Measurements from ENCODE around the gene ABCA2. TPM values are rescaled to one million over a fixed set of nuclear protein-coding genes. Genes with fewer than 3 reads are reported as not detected.

Gene ABCA2
- total and polyA plus RNA-seq, 4 donors, result 46.8 to 151 (median 95.4) TPM

DNA sequence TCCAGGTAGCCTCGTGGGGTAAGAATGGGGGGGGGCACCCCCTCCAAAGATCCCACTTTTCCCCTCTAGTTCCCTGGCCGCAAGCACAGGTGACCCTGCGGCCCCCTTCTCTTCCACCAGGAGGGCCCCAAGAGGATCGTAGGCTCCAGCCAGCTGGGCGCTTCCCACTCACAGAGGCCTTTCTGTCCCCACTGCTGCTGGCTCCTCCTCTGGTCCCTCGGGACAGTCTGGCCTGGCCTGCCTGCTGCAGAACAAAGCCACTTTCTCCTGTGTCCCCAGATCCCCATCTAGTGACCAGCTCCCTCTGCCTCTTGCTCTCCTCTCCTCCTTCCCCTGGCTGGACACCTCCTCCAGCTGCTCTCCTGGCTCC lies 42.9 kb upstream of the ABCA2 start:
- H3K9me3 ChIP-seq (ENCODE audit: control insufficient read depth, insufficient read depth, low read length), result no peaks in the 10 kb centered on the region
- peak overlapping the region; percentile 50 for H3K4me3 ChIP-seq (ENCODE audit: low read depth, low read length)
- WGBS (ENCODE audit: insufficient coverage), result 26% methylated on average over 5 of the region's 6 CpGs
- peaks cover 40% of the 10 kb centered on the region for H3K4me1 ChIP-seq (ENCODE audit: control insufficient read depth, insufficient read depth, low read length)
- DNase-seq (ENCODE audit: low read depth in 4 of 6, low spot score in 6 of 6), result peak in 2 of 6 donors; percentile 54 to 80
- H3K36me3 ChIP-seq (ENCODE audit: control insufficient read depth, insufficient read depth, low read length), result peaks cover 13% of the 10 kb centered on the region
- H3K27me3 ChIP-seq (ENCODE audit: control insufficient read depth, insufficient read depth, low read length), result peaks cover 6% of the 10 kb centered on the region
- peak overlapping the region; percentile 91 for H3K27ac ChIP-seq (ENCODE audit: low read depth, low read length)

DNA sequence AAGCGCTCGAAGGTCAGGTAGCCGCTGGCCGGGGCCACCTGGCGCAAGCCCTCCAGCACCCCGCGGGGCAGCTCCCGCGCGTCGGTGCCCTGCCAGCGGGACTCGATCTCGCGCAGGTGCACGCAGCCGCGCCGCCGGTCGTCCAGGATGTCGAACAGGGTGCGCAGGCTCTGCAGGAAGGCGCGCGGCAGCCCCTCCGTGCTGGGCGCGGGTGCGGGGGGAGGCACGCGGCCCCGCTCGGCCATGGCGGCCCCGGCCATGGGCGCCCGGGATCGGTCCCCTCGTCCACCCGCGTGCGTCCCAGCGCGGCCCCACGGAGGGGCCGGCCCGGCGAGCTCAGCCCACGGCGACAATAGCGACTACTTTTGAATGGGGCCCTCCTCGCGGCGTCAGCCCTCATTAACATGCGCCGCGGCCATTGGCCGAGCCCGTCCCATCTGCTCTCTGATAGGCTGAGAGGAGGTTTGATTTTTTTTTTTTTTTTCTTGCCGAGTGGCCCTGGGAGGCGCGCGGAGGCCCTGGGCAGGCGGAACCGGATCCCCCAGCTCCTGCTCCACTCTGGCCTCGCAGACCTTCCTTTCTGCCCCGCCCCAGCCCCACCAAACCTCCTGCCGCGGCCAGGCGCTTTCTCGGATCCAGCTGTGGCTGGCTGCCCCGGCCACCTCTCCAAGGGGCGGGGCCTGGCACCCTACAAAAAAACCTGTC lies 42.3 kb upstream of the ABCA2 start, which contains the start of gene SAPCD2:
SAPCD2 (minus strand) TSS at position 357 of the 705 bp plus-strand sequence; CDS start at position 260, 97 bp downstream.
- no peaks in the 10 kb centered on the region for H3K9me3 ChIP-seq (ENCODE audit: control insufficient read depth, insufficient read depth, low read length)
- peak in 5 of 6 donors; percentile 59 to 95 (median 72) for DNase-seq (ENCODE audit: low read depth in 4 of 6, low spot score in 6 of 6)
- H3K27ac ChIP-seq (ENCODE audit: low read depth, low read length), result peak within 1 kb of the TSS; percentile 91
- peaks cover 40% of the 10 kb centered on the region for H3K4me1 ChIP-seq (ENCODE audit: control insufficient read depth, insufficient read depth, low read length)
- H3K27me3 ChIP-seq (ENCODE audit: control insufficient read depth, insufficient read depth, low read length), result peaks cover 6% of the 10 kb centered on the region
- peaks cover 18% of the 10 kb centered on the region for H3K36me3 ChIP-seq (ENCODE audit: control insufficient read depth, insufficient read depth, low read length)
- peak within 1 kb of the TSS; percentile 50 for H3K4me3 ChIP-seq (ENCODE audit: low read depth, low read length)
- WGBS (ENCODE audit: insufficient coverage), result under 1% methylated on average over 62 of the region's 74 CpGs

- Histone ChIP-seq H3K4me1 (ENCODE audit: control insufficient read depth, insufficient read depth, low read length) (peaks cover 40% of the 10 kb centered on the region), H3K27ac (ENCODE audit: low read depth, low read length) (peak overlapping the region; percentile 27), H3K27me3 (ENCODE audit: control insufficient read depth, insufficient read depth, low read length) (peaks cover 6% of the 10 kb centered on the region), H3K4me3 (ENCODE audit: low read depth, low read length) (peak overlapping the region; percentile 22), H3K36me3 (ENCODE audit: control insufficient read depth, insufficient read depth, low read length) (peaks cover 26% of the 10 kb centered on the region), H3K9me3 (ENCODE audit: control insufficient read depth, insufficient read depth, low read length) (no peaks in the 10 kb centered on the region)
- no peak for DNase-seq (ENCODE audit: low read depth in 4 of 6, low spot score in 6 of 6)
- 4% methylated on average over 52 of the region's 52 CpGs for WGBS (ENCODE audit: insufficient coverage)
Observed at GRCh38 chr9:137069508-137070091, 41.6 kb upstream of the ABCA2 start.

- H3K27me3 ChIP-seq (ENCODE audit: control insufficient read depth, insufficient read depth, low read length), result peaks cover 6% of the 10 kb centered on the region
- H3K4me3 ChIP-seq (ENCODE audit: low read depth, low read length), result peak overlapping the region; percentile 22
- WGBS (ENCODE audit: insufficient coverage), result 64% methylated on average over 17 of the region's 17 CpGs
- H3K27ac ChIP-seq (ENCODE audit: low read depth, low read length), result peak overlapping the region; percentile 27
- peaks cover 47% of the 10 kb centered on the region for H3K4me1 ChIP-seq (ENCODE audit: control insufficient read depth, insufficient read depth, low read length)
- H3K9me3 ChIP-seq (ENCODE audit: control insufficient read depth, insufficient read depth, low read length), result no peaks in the 10 kb centered on the region
- no peak for DNase-seq (ENCODE audit: low read depth in 4 of 6, low spot score in 6 of 6)
- H3K36me3 ChIP-seq (ENCODE audit: control insufficient read depth, insufficient read depth, low read length), result peaks cover 31% of the 10 kb centered on the region
Observed at GRCh38 chr9:137068539-137069507, 40.8 kb upstream of the ABCA2 start.

GRCh38 chr9:137067860-137068538 lies 40.0 kb upstream of the ABCA2 start:
- Histone ChIP-seq H3K4me3 (ENCODE audit: low read depth, low read length) (no peak overlapping the region), H3K4me1 (ENCODE audit: control insufficient read depth, insufficient read depth, low read length) (peaks cover 55% of the 10 kb centered on the region), H3K27ac (ENCODE audit: low read depth, low read length) (no peak overlapping the region), H3K27me3 (ENCODE audit: control insufficient read depth, insufficient read depth, low read length) (peaks cover 6% of the 10 kb centered on the region), H3K9me3 (ENCODE audit: control insufficient read depth, insufficient read depth, low read length) (no peaks in the 10 kb centered on the region), H3K36me3 (ENCODE audit: control insufficient read depth, insufficient read depth, low read length) (peaks cover 39% of the 10 kb centered on the region)
- 61% methylated on average over 12 of the region's 12 CpGs for WGBS (ENCODE audit: insufficient coverage)
- DNase-seq (ENCODE audit: low read depth in 4 of 6, low spot score in 6 of 6), result peak in 2 of 6 donors; percentile 75 to 84

DNA sequence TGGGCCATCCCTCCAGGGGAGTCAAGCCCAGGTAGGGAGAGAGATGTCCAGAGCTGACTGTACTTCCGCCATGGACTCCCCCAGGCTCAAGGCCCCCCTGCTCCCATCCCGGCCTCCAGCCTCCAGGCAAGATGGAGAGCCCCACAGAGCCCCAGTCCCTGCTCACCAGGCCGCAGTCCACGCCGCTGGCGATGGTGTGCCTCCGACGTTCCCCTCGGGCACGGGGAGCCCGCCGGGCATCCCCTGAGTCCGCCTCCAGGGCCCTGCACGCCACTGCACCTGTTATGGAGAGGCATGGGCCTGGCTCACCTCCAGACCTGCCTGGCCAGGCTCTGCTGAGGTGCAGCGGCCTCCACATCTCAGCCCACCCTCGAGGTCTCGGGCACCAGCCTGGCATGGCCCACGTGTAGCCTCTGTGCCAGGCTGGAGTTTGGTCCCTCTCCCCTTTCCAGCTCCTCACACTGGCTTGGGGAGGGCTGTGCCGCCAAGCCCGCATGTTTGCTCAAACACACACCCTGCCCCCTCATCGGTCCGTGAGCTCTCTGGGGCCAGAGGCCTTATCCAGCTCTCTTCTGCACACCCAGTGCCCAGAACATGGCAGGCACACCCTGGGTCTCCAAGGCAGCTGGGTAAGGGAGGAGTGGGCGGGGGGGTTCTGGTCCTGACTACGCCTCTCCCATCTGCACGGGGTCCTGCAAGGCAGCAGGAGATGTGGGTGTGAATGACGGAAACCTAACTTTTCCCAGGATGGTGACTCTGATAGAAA lies 38.2 kb upstream of the ABCA2 start:
- 96% methylated on average over 26 of the region's 26 CpGs for WGBS (ENCODE audit: insufficient coverage)
- H3K27ac ChIP-seq (ENCODE audit: low read depth, low read length), result no peak overlapping the region
- no peak for DNase-seq (ENCODE audit: low read depth in 4 of 6, low spot score in 6 of 6)
- H3K36me3 ChIP-seq (ENCODE audit: control insufficient read depth, insufficient read depth, low read length), result peaks cover 42% of the 10 kb centered on the region
- no peak overlapping the region for H3K4me3 ChIP-seq (ENCODE audit: low read depth, low read length)
- peaks cover 6% of the 10 kb centered on the region for H3K27me3 ChIP-seq (ENCODE audit: control insufficient read depth, insufficient read depth, low read length)
- no peaks in the 10 kb centered on the region for H3K9me3 ChIP-seq (ENCODE audit: control insufficient read depth, insufficient read depth, low read length)
- peaks cover 48% of the 10 kb centered on the region for H3K4me1 ChIP-seq (ENCODE audit: control insufficient read depth, insufficient read depth, low read length)

DNA sequence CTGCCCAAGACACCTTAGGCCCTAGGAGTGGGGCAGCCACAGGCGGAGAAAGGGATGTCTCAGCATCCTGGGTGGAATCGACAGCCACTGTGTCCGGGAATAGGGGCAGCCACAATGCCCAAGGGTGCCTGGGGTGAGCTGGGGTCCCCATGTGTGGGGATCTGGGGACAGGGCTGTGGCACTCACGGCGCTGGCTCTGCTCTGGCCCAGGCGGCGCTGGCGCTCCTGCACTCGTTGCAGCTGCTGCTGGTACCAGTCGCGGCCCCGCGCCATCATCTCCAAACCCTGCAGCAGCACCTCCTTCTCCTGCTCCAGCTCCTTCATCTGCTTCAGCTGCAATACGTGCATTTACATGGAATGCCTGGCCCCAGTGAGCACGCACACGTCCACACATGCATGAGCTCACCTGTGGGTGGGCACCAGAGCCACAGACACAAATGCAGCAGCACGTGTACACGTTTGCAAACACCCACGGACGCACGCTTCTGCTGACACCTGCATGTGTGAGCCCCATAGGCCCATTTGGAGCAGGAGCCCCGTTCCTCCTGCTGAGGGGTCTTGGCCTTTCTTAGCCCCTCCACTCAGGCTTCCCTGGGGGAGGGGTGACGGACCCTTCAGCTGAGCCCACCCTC lies 37.4 kb upstream of the ABCA2 start:
- 93% methylated on average over 23 of the region's 23 CpGs for WGBS (ENCODE audit: insufficient coverage)
- no peak for DNase-seq (ENCODE audit: low read depth in 4 of 6, low spot score in 6 of 6)
- Histone ChIP-seq H3K27ac (ENCODE audit: low read depth, low read length) (no peak overlapping the region), H3K36me3 (ENCODE audit: control insufficient read depth, insufficient read depth, low read length) (peaks cover 42% of the 10 kb centered on the region), H3K9me3 (ENCODE audit: control insufficient read depth, insufficient read depth, low read length) (no peaks in the 10 kb centered on the region), H3K4me1 (ENCODE audit: control insufficient read depth, insufficient read depth, low read length) (peaks cover 40% of the 10 kb centered on the region), H3K4me3 (ENCODE audit: low read depth, low read length) (no peak overlapping the region), H3K27me3 (ENCODE audit: control insufficient read depth, insufficient read depth, low read length) (peaks cover 4% of the 10 kb centered on the region)

- DNase-seq (ENCODE audit: low read depth in 4 of 6, low spot score in 6 of 6), result no peak
- Histone ChIP-seq H3K4me3 (ENCODE audit: low read depth, low read length) (no peak overlapping the region), H3K4me1 (ENCODE audit: control insufficient read depth, insufficient read depth, low read length) (peaks cover 39% of the 10 kb centered on the region), H3K9me3 (ENCODE audit: control insufficient read depth, insufficient read depth, low read length) (no peaks in the 10 kb centered on the region), H3K27me3 (ENCODE audit: control insufficient read depth, insufficient read depth, low read length) (peaks cover 4% of the 10 kb centered on the region), H3K27ac (ENCODE audit: low read depth, low read length) (no peak overlapping the region), H3K36me3 (ENCODE audit: control insufficient read depth, insufficient read depth, low read length) (peaks cover 42% of the 10 kb centered on the region)
- WGBS (ENCODE audit: insufficient coverage), result 89% methylated on average over 12 of the region's 12 CpGs
Observed at GRCh38 chr9:137064880-137065164, 36.8 kb upstream of the ABCA2 start.
